Keratinocyte (primary cell): ENCODE data around the gene ANO2. TPM values are rescaled to one million over a fixed set of nuclear protein-coding genes. Genes with fewer than 3 reads are reported as not detected.

ENCODE experiments used
- DNase-seq: peaks from one replicate; pipeline ENCODE4 v3.0.0-alpha.2; 2011; ENCODE audit warnings: low read depth, missing footprints, low spot score
- FAIRE-seq: peaks from 2 replicates; lab custom pipeline; 2011; peaks lifted over from hg19 to GRCh38; lab: Jason Lieb, UNC
- H2AFZ ChIP-seq: 2 replicates; pipeline ENCODE4 v1.6.0; 2012; ENCODE audit warnings: low read length, control low read depth, inconsistent platforms; ENCODE audit not compliant: control insufficient read depth
- H3K27ac ChIP-seq: 2 replicates; pipeline ENCODE4 v1.5.1; 2011; ENCODE audit warnings: low read length; ENCODE audit not compliant: control insufficient read depth, insufficient read depth
- H3K27me3 ChIP-seq: 3 replicates; pipeline ENCODE4 v1.6.0; 2011; ENCODE audit warnings: low read length; ENCODE audit not compliant: control insufficient read depth, insufficient read depth; ENCODE audit errors: extremely low read depth
- H3K36me3 ChIP-seq, 2 experiments: 2 replicates in 1 of 2; 3 replicates in 1 of 2; pipeline ENCODE4 v1.5.1; 2011; ENCODE audit warnings: low read length in 2 of 2, mild to moderate bottlenecking in 1 of 2; ENCODE audit not compliant: control insufficient read depth in 2 of 2, insufficient read depth in 2 of 2; ENCODE audit errors: extremely low read depth in 1 of 2
- H3K4me1 ChIP-seq: 3 replicates; pipeline ENCODE4 v1.5.1; 2011; ENCODE audit warnings: low read length; ENCODE audit not compliant: control insufficient read depth, insufficient read depth; ENCODE audit errors: extremely low read depth
- H3K4me2 ChIP-seq: 3 replicates; pipeline ENCODE4 v1.6.0; 2011; ENCODE audit warnings: low read depth, low read length; ENCODE audit not compliant: control insufficient read depth, insufficient read depth; ENCODE audit errors: extremely low read depth
- H3K4me3 ChIP-seq, 3 experiments: fragments of 200-600 bp in 1 of 3; sonication (generic) in 1 of 3; 2 replicates in 2 of 3; 3 replicates in 1 of 3; pipeline ENCODE4 v1.5.1; 2011 to 2016; ENCODE audit warnings: low read length in 3 of 3, mild to moderate bottlenecking in 3 of 3, control low read depth in 2 of 3, inconsistent platforms in 1 of 3, low read depth in 1 of 3, mixed read lengths in 1 of 3, mixed run types in 1 of 3, moderate library complexity in 1 of 3; ENCODE audit not compliant: control insufficient read depth in 2 of 3, insufficient read depth in 2 of 3; ENCODE audit errors: extremely low read depth in 1 of 3
- H3K79me2 ChIP-seq: 2 replicates; pipeline ENCODE4 v1.6.0; 2012; ENCODE audit warnings: low read length; ENCODE audit not compliant: control insufficient read depth, insufficient read depth
- H3K9ac ChIP-seq: 3 replicates; pipeline ENCODE4 v1.6.0; 2011; ENCODE audit warnings: low read length; ENCODE audit not compliant: control insufficient read depth, insufficient read depth; ENCODE audit errors: extremely low read depth
- H3K9me1 ChIP-seq: 3 replicates; pipeline ENCODE4 v1.6.0; 2011; ENCODE audit warnings: low read length; ENCODE audit not compliant: control insufficient read depth, insufficient read depth; ENCODE audit errors: extremely low read depth
- H3K9me3 ChIP-seq: 2 replicates; pipeline ENCODE4 v1.5.1; 2012; ENCODE audit warnings: low read depth, low read length; ENCODE audit not compliant: control insufficient read depth
- H4K20me1 ChIP-seq: 3 replicates; pipeline ENCODE4 v1.6.0; 2011; ENCODE audit warnings: low read length; ENCODE audit not compliant: control insufficient read depth, insufficient read depth; ENCODE audit errors: extremely low read depth
- EZH2 ChIP-seq: IDR thresholded peaks from one replicate; pipeline ENCODE4 v1.6.1; 2012; ENCODE audit warnings: inconsistent platforms, mild to moderate bottlenecking, low read length, moderate library complexity
- dilution Hi-C: fragments of 300-500 bp; cut with MboI; formaldehyde crosslinking; loops from one replicate; pipeline ENCODE4 v1.7.0; 2020; ENCODE audit warnings: low sequenced_read_pairs; ENCODE audit not compliant: extremely low pct_ligation_motif_present
- polyA plus RNA-seq, 5 experiments: library from polyadenylated mRNA; depleted of rRNA in 3 of 5; stranded (reverse) in 3 of 5; stranded (forward) in 1 of 5; unstranded in 1 of 5; fragments of >200 nt; gene quantifications; 1 replicate in 1 of 5; 2 replicates in 3 of 5; 3 replicates in 1 of 5; pipeline versions ENCODE4 v1.2.1 to v1.2.3, GENCODE V29; 2011 to 2012; ENCODE audit warnings: missing spikeins in 2 of 5, low read depth in 1 of 5, low replicate concordance in 1 of 5
- TF ChIP-seq, protein P1 (sequence below), 3 experiments: IDR thresholded peaks in 1 of 3; conservative IDR thresholded peaks in 1 of 3; optimal IDR thresholded peaks in 1 of 3; 2 replicates in 2 of 3; 3 replicates in 1 of 3; pipeline versions ENCODE3 to v1.5.1; 2011; ENCODE audit warnings: low read length in 3 of 3, mild to moderate bottlenecking in 3 of 3, moderate library complexity in 2 of 3, control low read depth in 1 of 3, inconsistent platforms in 1 of 3; ENCODE audit not compliant: insufficient read depth in 2 of 3; ENCODE audit errors: extremely low read depth in 1 of 3

ANO2 gene
- polyA plus RNA-seq, 1 donor (not counting 4 experiments of a cell fraction or from before 2014, with no cell fraction given) = 0.14 TPM

DNA sequence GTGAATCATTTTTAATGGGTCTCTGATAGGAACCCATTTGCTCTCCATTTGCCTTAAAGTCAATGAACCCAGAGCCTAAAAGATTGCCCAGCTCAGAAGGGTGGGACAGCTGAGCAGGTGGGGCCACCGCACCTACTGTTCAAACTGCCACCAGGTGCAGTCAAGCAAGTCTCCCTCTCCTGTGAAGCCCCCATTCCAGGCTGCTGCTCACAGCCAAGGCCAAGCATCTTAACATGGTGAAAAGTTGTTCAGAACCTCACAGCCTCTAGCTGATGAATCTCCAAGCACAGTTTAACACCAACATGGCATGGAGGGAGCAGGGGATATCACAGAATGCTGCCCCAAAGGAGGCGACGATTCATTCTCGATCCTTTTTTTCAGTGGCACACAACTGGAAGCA, 29.5 kb downstream of the ANO2 start:
- Histone ChIP-seq H4K20me1 (no peaks in the 10 kb centered on the region), H3K27ac (no peak overlapping the region), H3K9ac (no peak overlapping the region), H3K4me2 (no peak overlapping the region), H2AFZ (no peak overlapping the region), H3K4me1 (no peaks in the 10 kb centered on the region), H3K36me3 (no peaks in the 10 kb centered on the region), H3K79me2 (no peaks in the 10 kb centered on the region), H3K27me3 (no peaks in the 10 kb centered on the region), H3K4me3 (no peak overlapping the region), H3K9me1 (no peaks in the 10 kb centered on the region), H3K9me3 (no peaks in the 10 kb centered on the region)
- no peak for FAIRE-seq
- DNase-seq = no peak
- dilution Hi-C loops = no loop called here
- TF ChIP-seq EZH2 = no peak
- TF ChIP-seq, protein P1, sequence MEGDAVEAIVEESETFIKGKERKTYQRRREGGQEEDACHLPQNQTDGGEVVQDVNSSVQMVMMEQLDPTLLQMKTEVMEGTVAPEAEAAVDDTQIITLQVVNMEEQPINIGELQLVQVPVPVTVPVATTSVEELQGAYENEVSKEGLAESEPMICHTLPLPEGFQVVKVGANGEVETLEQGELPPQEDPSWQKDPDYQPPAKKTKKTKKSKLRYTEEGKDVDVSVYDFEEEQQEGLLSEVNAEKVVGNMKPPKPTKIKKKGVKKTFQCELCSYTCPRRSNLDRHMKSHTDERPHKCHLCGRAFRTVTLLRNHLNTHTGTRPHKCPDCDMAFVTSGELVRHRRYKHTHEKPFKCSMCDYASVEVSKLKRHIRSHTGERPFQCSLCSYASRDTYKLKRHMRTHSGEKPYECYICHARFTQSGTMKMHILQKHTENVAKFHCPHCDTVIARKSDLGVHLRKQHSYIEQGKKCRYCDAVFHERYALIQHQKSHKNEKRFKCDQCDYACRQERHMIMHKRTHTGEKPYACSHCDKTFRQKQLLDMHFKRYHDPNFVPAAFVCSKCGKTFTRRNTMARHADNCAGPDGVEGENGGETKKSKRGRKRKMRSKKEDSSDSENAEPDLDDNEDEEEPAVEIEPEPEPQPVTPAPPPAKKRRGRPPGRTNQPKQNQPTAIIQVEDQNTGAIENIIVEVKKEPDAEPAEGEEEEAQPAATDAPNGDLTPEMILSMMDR (optimal IDR thresholded peaks at IDR 0.05 in 1 of 3, IDR thresholded peaks at IDR 0.05 in 1 of 3, conservative IDR thresholded peaks at IDR 0.05 in 1 of 3; ENCODE audit: extremely low read depth in 1 of 3, insufficient read depth in 2 of 3, low read length in 3 of 3) = no peak

DNA sequence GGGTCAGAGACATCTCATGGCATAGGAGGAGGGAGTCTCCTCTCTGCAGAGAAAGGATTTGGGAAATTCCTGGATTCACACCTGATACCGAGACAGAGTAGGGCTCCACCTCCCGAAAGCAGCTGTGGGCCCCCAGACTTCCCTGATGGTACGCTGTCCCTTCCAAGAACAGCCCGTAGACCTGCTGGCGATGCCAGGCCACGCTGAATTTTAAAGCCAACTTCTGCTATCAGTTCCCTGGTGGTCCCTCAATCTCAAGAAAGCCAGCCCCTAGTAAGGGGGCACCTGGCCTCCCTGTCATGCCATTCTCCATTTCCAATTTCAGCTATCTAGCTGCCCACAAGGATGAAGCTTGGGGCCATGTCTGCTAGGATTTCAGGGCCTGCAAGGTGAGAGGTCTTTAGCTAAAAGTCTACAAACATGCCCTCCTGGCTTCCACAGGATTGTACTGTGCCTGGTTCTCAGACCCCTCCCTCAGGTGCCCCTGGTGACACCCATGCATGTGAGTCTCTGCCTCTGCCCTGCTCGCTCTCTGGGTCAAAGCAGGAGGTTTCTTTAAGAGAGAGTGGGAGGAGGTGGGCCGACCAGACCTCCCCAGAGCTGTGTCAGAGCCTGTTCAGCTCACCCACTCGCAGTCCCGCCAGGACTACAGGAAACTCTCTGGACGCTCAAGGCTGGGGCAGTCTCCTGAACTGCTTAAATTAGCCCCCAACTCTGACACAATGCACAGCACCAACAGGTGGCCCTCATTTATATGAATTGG, 30.5 kb downstream of the ANO2 start:
- no peak overlapping the region for H2AFZ ChIP-seq
- H3K9me3 ChIP-seq = no peaks in the 10 kb centered on the region
- no peaks in the 10 kb centered on the region for H3K4me1 ChIP-seq
- H3K4me3 ChIP-seq = no peak overlapping the region
- dilution Hi-C loops = no loop called here
- DNase-seq (no peak), FAIRE-seq (no peak)
- no peak for TF ChIP-seq EZH2
- TF ChIP-seq, protein P1 (optimal IDR thresholded peaks at IDR 0.05 in 1 of 3, IDR thresholded peaks at IDR 0.05 in 1 of 3, conservative IDR thresholded peaks at IDR 0.05 in 1 of 3; ENCODE audit: extremely low read depth in 1 of 3, insufficient read depth in 2 of 3, low read length in 3 of 3) = no peak
- no peak overlapping the region for H3K27ac ChIP-seq
- H3K27me3 ChIP-seq = no peaks in the 10 kb centered on the region
- no peaks in the 10 kb centered on the region for H3K9me1 ChIP-seq
- no peaks in the 10 kb centered on the region for H3K36me3 ChIP-seq
- no peaks in the 10 kb centered on the region for H3K79me2 ChIP-seq
- no peak overlapping the region for H3K4me2 ChIP-seq
- H4K20me1 ChIP-seq = no peaks in the 10 kb centered on the region
- no peak overlapping the region for H3K9ac ChIP-seq
